Measurements from ENCODE around the gene MIB2.
"Not testable (repeated sequence)": the region's sequence is repeated elsewhere in the genome, so short reads cannot be mapped to it uniquely, and the experiment has no call there.

Gene MIB2

GRCh38 chr1:1626207-1627141, 11.2 kb downstream of the MIB2 start:
- H3K9me3 ChIP-seq (replicated peaks; ENCODE audit: low read length), result no peaks in the 10 kb centered on the region
- H3K9ac ChIP-seq (ENCODE audit: low read depth, low read length), result no peak overlapping the region
- peaks cover 5% of the 10 kb centered on the region for H3K4me1 ChIP-seq (ENCODE audit: control insufficient read depth, insufficient read depth, low read length)
- H3K4me3 ChIP-seq (ENCODE audit: low read length), result no peak overlapping the region
- no peak overlapping the region for H3K4me2 ChIP-seq (ENCODE audit: low read length)
- no peaks in the 10 kb centered on the region for H3K36me3 ChIP-seq (ENCODE audit: insufficient read depth, low read length)
- H3K27me3 ChIP-seq (ENCODE audit: control insufficient read depth, insufficient read depth, low read length), result no peaks in the 10 kb centered on the region

- peaks cover 2% of the 10 kb centered on the region for H3K4me1 ChIP-seq (ENCODE audit: control insufficient read depth, insufficient read depth, low read length)
- H3K36me3 ChIP-seq (ENCODE audit: insufficient read depth, low read length), result no peaks in the 10 kb centered on the region
These were observed 12.0 kb downstream of the MIB2 start for GRCh38 chr1:1627261-1627828.

GRCh38 chr1:1627829-1628753, 12.8 kb downstream of the MIB2 start:
- Histone ChIP-seq H3K4me1 (ENCODE audit: control insufficient read depth, insufficient read depth, low read length) (no peaks in the 10 kb centered on the region), H3K9ac (ENCODE audit: low read depth, low read length) (no peak overlapping the region), H3K4me2 (ENCODE audit: low read length) (no peak overlapping the region), H3K27me3 (ENCODE audit: control insufficient read depth, insufficient read depth, low read length) (peaks cover 3% of the 10 kb centered on the region), H3K9me3 (replicated peaks; ENCODE audit: low read length) (no peaks in the 10 kb centered on the region), H3K36me3 (ENCODE audit: insufficient read depth, low read length) (no peaks in the 10 kb centered on the region), H3K4me3 (ENCODE audit: low read length) (no peak overlapping the region)

More at GRCh38 chr1:1627261-1627828, 12.0 kb downstream of the MIB2 start:
- H3K4me3 ChIP-seq (ENCODE audit: low read length), result no peak overlapping the region
- no peak overlapping the region for H3K9ac ChIP-seq (ENCODE audit: low read depth, low read length)
- peaks cover 3% of the 10 kb centered on the region for H3K27me3 ChIP-seq (ENCODE audit: control insufficient read depth, insufficient read depth, low read length)
- no peaks in the 10 kb centered on the region for H3K9me3 ChIP-seq (replicated peaks; ENCODE audit: low read length)
- H3K4me2 ChIP-seq (ENCODE audit: low read length), result no peak overlapping the region

- H3K4me3 ChIP-seq (ENCODE audit: low read length), result no peak overlapping the region
- no peaks in the 10 kb centered on the region for H3K36me3 ChIP-seq (ENCODE audit: insufficient read depth, low read length)
- no peak overlapping the region for H3K9ac ChIP-seq (ENCODE audit: low read depth, low read length)
- no peaks in the 10 kb centered on the region for H3K4me1 ChIP-seq (ENCODE audit: control insufficient read depth, insufficient read depth, low read length)
- peaks cover 3% of the 10 kb centered on the region for H3K27me3 ChIP-seq (ENCODE audit: control insufficient read depth, insufficient read depth, low read length)
- H3K9me3 ChIP-seq (replicated peaks; ENCODE audit: low read length), result no peaks in the 10 kb centered on the region
- H3K4me2 ChIP-seq (ENCODE audit: low read length), result no peak overlapping the region
These were observed 13.6 kb downstream of the MIB2 start for GRCh38 chr1:1628754-1629429.

GRCh38 chr1:1629430-1630190, 14.3 kb downstream of the MIB2 start:
- Histone ChIP-seq H3K4me2 (ENCODE audit: low read length) (no peak overlapping the region), H3K9me3 (replicated peaks; ENCODE audit: low read length) (no peaks in the 10 kb centered on the region), H3K9ac (ENCODE audit: low read depth, low read length) (no peak overlapping the region), H3K36me3 (ENCODE audit: insufficient read depth, low read length) (no peaks in the 10 kb centered on the region), H3K27me3 (ENCODE audit: control insufficient read depth, insufficient read depth, low read length) (peaks cover 3% of the 10 kb centered on the region), H3K4me3 (ENCODE audit: low read length) (no peak overlapping the region), H3K4me1 (ENCODE audit: control insufficient read depth, insufficient read depth, low read length) (no peaks in the 10 kb centered on the region)

- Histone ChIP-seq H3K4me1 (ENCODE audit: control insufficient read depth, insufficient read depth, low read length) (no peaks in the 10 kb centered on the region), H3K27me3 (ENCODE audit: control insufficient read depth, insufficient read depth, low read length) (peaks cover 3% of the 10 kb centered on the region), H3K36me3 (ENCODE audit: insufficient read depth, low read length) (no peaks in the 10 kb centered on the region), H3K4me3 (ENCODE audit: low read length) (no peak overlapping the region), H3K9ac (ENCODE audit: low read depth, low read length) (no peak overlapping the region), H3K4me2 (ENCODE audit: low read length) (no peak overlapping the region), H3K9me3 (replicated peaks; ENCODE audit: low read length) (no peaks in the 10 kb centered on the region)
These were observed 15.1 kb downstream of the MIB2 start for GRCh38 chr1:1630191-1630964.

- Histone ChIP-seq H3K36me3 (ENCODE audit: insufficient read depth, low read length) (no peaks in the 10 kb centered on the region), H3K4me2 (ENCODE audit: low read length) (no peak overlapping the region), H3K4me1 (ENCODE audit: control insufficient read depth, insufficient read depth, low read length) (no peaks in the 10 kb centered on the region), H3K27me3 (ENCODE audit: control insufficient read depth, insufficient read depth, low read length) (peaks cover 3% of the 10 kb centered on the region), H3K9me3 (replicated peaks; ENCODE audit: low read length) (no peaks in the 10 kb centered on the region), H3K4me3 (ENCODE audit: low read length) (no peak overlapping the region), H3K9ac (ENCODE audit: low read depth, low read length) (no peak overlapping the region)
These were observed 15.9 kb downstream of the MIB2 start for GRCh38 chr1:1630965-1631781.

- Histone ChIP-seq H3K4me1 (ENCODE audit: control insufficient read depth, insufficient read depth, low read length) (no peaks in the 10 kb centered on the region), H3K4me2 (ENCODE audit: low read length) (no peak within 1 kb of the TSS), H3K36me3 (ENCODE audit: insufficient read depth, low read length) (peaks cover 2% of the 10 kb centered on the region), H3K9ac (ENCODE audit: low read depth, low read length) (no peak within 1 kb of the TSS), H3K9me3 (replicated peaks; ENCODE audit: low read length) (no peaks in the 10 kb centered on the region), H3K27me3 (ENCODE audit: control insufficient read depth, insufficient read depth, low read length) (peaks cover 3% of the 10 kb centered on the region), H3K4me3 (ENCODE audit: low read length) (no peak within 1 kb of the TSS)
These were observed 16.6 kb downstream of the MIB2 start, which contains the start of gene MMP23B for GRCh38 chr1:1631782-1632420. Gene MMP23B (plus strand): TSS chr1:1632173. CDS start chr1:1632219, 46 bp downstream.

- not testable (repeated sequence) for H3K4me1 ChIP-seq (ENCODE audit: control insufficient read depth, insufficient read depth, low read length); H3K36me3 ChIP-seq (ENCODE audit: insufficient read depth, low read length); H3K4me2 ChIP-seq (ENCODE audit: low read length); H3K9ac ChIP-seq (ENCODE audit: low read depth, low read length); H3K9me3 ChIP-seq (replicated peaks; ENCODE audit: low read length); H3K4me3 ChIP-seq (ENCODE audit: low read length); H3K27me3 ChIP-seq (ENCODE audit: control insufficient read depth, insufficient read depth, low read length)
These were observed 18.1 kb downstream of the MIB2 start for GRCh38 chr1:1633409-1633808.
